IMR-90 (cell line): ENCODE measurements around the gene MUSTN1.

Experiments
- NFE2L2 ChIP-seq: fragments of 150-350 bp; IDR thresholded peaks from 2 replicates; pipeline ENCODE4 v1.6.1; 2016; ENCODE audit warnings: low read depth, mild to moderate bottlenecking, low read length
- TF ChIP-seq, protein P1 (sequence below): conservative IDR thresholded peaks from 2 replicates; pipeline ENCODE4 v1.5.1; 2012; ENCODE audit warnings: mild to moderate bottlenecking, low read depth, low read length, improper control_type of control experiment

DNA sequence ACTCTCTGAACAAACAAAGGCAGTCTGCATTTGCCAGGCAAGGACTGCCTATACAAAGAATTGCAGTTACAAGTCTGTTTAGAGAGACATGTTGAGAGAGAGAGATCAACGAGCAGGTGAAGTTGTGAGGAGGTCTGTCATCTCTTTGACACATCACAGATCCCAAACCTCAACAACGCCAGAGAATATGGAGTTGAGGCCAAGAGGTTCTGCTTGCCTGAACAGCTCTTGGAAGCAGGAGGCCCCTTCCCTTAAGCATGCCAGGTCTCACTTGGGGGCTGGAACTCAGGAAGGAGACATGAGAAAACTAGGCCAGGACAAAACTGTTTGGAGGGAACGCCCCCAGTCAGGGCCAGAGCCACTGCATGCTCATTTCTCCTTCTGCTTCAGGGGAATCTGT is 22.3 kb upstream of the MUSTN1 start:
- TF ChIP-seq NFE2L2: no peak
- TF ChIP-seq, protein P1, sequence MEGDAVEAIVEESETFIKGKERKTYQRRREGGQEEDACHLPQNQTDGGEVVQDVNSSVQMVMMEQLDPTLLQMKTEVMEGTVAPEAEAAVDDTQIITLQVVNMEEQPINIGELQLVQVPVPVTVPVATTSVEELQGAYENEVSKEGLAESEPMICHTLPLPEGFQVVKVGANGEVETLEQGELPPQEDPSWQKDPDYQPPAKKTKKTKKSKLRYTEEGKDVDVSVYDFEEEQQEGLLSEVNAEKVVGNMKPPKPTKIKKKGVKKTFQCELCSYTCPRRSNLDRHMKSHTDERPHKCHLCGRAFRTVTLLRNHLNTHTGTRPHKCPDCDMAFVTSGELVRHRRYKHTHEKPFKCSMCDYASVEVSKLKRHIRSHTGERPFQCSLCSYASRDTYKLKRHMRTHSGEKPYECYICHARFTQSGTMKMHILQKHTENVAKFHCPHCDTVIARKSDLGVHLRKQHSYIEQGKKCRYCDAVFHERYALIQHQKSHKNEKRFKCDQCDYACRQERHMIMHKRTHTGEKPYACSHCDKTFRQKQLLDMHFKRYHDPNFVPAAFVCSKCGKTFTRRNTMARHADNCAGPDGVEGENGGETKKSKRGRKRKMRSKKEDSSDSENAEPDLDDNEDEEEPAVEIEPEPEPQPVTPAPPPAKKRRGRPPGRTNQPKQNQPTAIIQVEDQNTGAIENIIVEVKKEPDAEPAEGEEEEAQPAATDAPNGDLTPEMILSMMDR: no peak
